GM18520 (cell line): ENCODE data around the gene PDE4D.

ENCODE experiments used
- ATAC-seq: cut with Tn5 transposase; IDR thresholded peaks from one replicate; pipeline ENCODE4 v1.9.1; 2021; ENCODE audit not compliant: unreplicated experiment

PDE4D gene

DNA sequence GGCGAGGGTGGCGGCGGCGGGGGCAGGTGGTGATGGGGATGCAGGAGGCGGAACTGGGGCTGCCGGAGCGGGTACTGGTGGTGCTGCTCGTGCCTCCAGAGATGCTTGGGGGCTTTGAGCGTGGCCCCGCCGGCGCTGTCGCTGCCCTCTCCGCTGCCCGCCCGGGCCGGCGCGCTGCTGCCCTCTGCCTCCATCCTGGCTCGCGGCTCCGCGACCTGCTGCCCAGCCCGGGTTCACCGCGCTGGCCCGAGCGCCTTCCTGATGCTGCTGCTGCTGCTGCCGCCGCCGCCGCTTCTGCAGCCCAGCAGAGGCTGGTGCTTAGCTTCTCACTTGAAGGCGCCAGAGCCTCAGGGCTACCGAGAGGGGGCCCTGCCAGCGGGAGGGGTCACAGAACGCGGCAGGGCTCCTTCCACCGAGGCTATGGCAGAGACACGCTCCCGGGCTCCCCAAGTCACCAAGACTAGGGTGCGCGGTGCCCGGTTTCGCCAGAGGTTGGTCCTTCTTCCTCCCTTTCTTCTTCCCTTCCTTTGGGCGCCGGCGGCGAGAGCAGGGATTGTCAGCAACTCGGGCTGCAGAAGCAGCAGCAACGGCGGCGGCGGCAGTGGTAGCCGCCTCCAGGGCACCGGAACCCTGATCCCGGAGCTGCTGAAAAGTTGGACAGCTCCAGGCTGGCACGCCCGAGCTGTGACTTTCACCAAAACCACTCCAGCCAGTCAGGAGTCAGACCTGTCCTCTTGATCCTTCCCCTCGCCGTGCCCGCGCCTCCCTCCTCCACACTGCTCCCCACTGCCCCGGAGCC is at the start of gene PDE4D:
TSS of gene PDE4D (minus strand) at position 298 of the 799 bp plus-strand sequence.
- ATAC-seq, result no peak

- ATAC-seq, result no peak
These were observed 44.1 kb upstream of the PDE4D start for GRCh38 chr5:59937633-59938032.

DNA sequence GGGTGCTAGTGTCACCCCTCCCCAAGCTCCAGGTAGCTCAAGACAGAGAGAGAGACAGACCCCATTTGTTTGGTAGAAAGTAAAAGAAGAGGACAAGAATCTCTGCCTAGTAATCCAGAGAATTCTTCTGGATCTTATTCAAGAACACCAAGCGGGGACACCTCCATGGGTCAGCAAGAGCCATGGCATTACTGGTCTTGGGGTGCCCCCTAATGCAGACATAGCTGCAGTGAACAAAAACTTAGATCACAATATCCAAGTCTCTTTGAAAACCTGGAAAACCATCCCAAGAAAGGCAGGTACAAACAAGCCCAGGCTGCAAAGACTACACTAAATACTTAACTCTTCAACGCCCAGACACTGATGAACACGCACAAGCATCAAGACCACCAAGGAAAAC is 29.9 kb upstream of the PDE4D start:
- no peak for ATAC-seq

DNA sequence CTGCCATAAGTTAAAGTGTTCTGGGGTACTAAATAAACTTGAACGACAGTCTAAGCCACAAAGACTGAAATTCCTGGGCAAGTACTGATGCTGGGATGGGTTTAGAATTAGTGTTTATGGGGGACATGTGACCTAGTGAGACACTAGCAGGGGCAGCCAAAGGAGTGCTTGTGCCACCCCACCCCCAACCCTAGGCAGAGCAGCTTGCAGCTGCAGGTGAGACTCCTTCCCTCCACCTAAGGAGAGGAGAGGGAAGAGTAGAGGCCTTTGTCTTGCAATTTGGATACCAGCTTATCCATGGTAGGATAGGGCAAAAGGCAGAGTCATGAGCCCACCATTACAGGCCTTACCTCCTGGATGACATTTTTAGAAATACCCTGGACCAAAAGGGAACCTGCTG is 28.7 kb upstream of the PDE4D start:
- no peak for ATAC-seq

- ATAC-seq, result no peak
These were observed 28.3 kb upstream of the PDE4D start for GRCh38 chr5:59921816-59922215.

- no peak for ATAC-seq
These were observed 26.0 kb upstream of the PDE4D start for GRCh38 chr5:59919484-59919883.

GRCh38 chr5:59917121-59917520 is 23.6 kb upstream of the PDE4D start:
- ATAC-seq, result no peak

DNA sequence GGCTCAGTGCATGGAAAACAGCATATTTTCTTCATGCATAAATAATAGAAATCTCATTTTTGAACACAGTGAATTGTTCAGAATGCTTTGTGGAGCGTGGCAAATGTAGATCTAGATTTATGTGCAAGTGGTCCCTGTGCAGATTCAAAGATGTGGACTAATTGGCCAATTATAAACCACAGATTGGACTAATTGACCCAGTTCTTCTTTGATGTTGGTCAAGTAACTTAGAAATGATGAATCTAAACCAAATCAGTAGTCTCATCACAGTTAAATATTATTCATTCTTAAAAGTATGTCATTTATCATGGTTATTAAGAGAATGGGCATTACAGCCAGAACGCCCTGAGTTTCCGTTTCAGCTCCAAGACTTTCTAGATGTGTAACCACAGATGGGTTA is 11.7 kb upstream of the PDE4D start:
- ATAC-seq, result no peak

GRCh38 chr5:59897075-59897474 is 3.5 kb upstream of the PDE4D start:
- no peak for ATAC-seq

DNA sequence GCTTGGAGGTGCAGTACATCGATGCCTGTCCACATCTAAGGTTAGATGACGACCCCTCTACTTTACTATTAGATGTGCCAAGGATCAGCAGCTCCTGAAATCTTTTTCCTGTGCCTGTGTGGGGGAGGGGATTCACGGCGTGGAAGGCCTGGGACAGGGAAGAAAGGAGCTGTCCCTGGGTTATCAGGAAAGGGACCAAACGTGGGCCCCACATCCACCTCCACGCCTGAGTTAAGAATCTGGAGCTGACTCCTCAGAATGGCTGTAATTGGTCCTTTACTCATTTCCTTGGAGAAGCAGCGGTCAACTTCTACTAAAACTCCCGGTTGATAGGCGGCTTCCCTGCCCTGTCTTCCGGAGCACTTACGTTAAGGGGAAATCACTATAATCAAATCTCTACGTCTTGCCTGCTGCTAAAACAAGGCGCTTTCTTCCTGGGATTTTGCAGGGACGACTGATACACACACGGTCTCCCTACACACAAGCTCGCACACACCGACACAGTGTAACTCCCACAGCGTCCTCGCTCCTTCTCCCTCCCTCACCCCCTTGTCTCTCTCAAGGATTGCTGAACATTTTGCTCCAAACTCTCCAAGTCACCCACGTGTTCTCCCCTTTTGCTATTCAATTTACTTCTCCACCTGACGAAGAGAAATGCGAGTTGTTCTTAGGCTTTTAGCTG is 1.4 kb downstream of the PDE4D start:
- ATAC-seq, result no peak

DNA sequence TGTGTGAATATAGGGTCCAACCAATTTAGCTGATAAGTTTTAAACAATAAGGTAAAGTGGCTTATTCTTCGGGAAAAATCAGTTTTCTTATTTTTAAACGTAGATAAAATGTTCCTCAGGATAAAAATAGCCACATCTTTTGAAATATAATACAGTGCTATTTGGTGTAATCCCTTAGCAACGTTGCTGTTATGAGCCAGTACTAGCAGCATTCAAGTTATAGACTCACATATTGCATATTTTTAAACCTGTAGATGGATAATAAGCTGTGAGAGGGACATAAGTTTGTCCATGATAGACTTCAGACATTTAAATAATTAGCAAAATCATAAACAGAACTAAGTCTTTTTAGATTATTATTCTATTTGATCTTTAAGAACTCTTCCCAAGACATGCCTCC is 6.3 kb downstream of the PDE4D start:
- ATAC-seq, result no peak

DNA sequence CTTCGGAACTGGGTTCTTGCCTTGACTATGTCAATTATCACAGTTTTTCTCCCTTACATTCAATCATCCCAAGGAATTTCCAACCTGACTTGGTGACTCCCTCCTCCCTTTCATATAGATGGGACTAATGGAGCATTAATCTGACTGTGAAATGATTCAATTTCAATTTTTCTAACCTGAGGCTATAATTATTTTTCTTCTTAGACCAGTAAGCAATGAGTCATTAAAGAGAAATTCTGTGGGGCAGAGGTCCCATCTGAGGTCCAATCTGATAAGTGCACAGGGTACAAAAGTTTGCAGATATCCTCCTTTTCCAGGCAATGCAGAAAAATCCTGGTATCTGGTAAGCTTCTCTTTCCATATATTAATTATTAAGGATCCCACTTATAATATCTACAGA is 18.9 kb downstream of the PDE4D start:
- no peak for ATAC-seq

GRCh38 chr5:59873113-59873512 is 20.4 kb downstream of the PDE4D start:
- ATAC-seq, result no peak

DNA sequence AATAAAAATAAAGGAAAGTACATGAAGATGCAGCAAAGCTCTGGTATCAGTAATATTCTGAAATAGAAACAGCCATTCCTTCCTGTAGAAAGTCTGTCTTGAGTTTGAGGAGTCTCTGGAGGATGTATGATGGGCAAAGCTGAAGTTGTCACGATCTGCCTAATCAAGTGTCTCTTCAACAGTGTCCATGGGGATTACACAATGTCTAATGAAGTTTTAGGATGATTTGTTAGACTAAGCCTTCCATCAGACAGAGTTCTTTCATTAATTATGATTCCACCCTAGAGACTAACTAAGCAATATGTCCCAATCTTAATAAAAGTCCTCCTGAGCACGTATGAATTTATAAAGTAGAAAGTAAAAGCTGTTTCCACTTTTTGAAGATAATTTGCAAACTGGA is 26.9 kb downstream of the PDE4D start:
- no peak for ATAC-seq

- no peak for ATAC-seq
These were observed 28.8 kb downstream of the PDE4D start for GRCh38 chr5:59864718-59865117.

- ATAC-seq, result no peak
These were observed 29.7 kb downstream of the PDE4D start for GRCh38 chr5:59863777-59864176.

DNA sequence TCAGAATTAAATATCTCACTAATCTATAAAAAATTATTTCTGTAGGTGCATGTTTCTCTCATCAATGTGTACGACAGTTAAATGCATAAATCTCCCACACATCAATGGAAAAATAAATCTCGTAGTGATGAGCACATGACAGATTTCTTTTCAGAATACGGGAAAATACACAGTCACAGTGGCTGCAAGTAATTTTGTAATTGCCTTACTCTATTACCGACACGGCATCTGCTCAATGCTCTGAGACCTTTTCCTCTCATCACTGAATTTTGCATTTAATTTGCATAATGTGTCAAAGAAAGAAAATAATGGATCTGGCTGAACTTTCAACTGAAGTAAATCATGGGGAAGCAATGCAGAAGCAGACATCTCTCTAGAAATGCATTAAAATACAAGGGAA is 37.2 kb downstream of the PDE4D start:
- no peak for ATAC-seq

DNA sequence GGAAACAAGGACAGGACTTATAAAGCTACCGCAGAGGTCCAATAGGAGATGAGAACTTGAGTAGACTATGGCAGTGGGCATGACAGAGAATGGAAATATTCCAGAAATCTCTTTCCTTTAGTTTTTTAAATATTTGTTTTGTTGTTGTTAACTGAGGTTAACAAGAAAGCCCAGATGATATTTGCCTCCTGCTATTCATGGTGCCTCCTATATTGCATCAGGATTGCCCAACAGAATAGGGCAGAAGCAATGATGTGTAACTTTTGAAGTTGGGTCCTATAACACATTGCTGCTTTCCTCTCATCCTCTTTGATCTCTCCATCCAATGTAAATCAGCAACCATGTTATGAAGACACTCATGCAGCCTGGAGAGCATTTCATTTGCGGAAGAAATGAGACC is 42.8 kb downstream of the PDE4D start:
- no peak for ATAC-seq

DNA sequence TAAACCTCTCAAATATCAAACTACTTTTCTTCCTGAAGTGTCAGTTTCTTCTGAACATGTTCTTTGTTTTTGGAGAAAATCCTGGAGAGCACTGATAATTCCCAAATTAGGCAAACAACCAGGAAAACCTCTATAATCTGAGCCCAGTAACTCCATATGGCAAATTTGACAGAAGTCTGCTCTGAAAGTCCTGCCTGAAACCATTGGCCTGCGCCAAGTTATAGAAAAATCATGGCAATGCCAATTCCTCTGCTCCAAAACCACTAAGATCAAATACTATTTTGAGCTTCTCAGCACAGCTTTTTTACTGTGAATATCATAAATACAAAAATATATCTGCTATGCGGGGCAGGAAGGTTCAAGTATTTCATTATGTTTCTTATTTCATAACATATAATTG is 45.9 kb downstream of the PDE4D start:
- no peak for ATAC-seq

GRCh38 chr5:59845730-59846129 is 47.8 kb downstream of the PDE4D start:
- no peak for ATAC-seq

- no peak for ATAC-seq
These were observed 49.9 kb downstream of the PDE4D start for GRCh38 chr5:59843511-59844213.

DNA sequence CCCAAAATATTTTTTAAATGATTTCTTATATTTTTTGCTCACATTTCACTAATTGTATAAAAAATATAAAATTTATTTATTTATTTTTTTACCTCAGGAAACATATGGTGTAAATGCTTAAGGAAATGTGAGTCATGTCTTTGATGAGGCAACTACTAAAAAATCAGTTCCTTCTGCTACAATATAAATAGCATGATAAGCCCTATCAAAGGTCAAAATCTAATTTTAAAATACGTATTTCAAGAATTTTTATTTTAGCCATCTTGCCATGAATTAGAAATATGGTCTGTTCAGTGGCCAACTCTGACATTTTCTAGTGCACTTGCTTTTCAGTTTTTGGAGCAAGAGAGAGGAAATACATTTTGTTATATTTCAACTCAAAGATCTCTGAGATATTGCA is 50.5 kb downstream of the PDE4D start:
- ATAC-seq, result no peak
